RWPE2 (cell line): ENCODE measurements around the gene IFRD1.
"Not testable (repeated sequence)": the region's sequence is repeated elsewhere in the genome, so short reads cannot be mapped to it uniquely, and the experiment has no call there.

Source experiments
- ATAC-seq: fragments of 200-7000 bp; cut with Tn5 transposase; 3 replicates; pipeline ENCODE4 v1.9.1; 2021; ENCODE audit warnings: low read depth
- DNase-seq: peaks from one replicate; pipeline ENCODE4 v3.0.0-alpha.2; 2020; ENCODE audit warnings: low spot score
- H3K27ac ChIP-seq: fragments of 450-650 bp; 2 replicates; pipeline ENCODE4 v1.5.1; 2017; ENCODE audit warnings: mild to moderate bottlenecking; ENCODE audit not compliant: poor library complexity, severe bottlenecking
- H3K27me3 ChIP-seq: fragments of 250-450 bp; sonication (Bioruptor Pico); 2 replicates; pipeline ENCODE4 v1.5.1; 2021; ENCODE audit warnings: mild to moderate bottlenecking, moderate library complexity; ENCODE audit not compliant: insufficient read depth, poor library complexity, severe bottlenecking
- H3K36me3 ChIP-seq: fragments of 250-450 bp; sonication (Bioruptor Pico); 2 replicates; pipeline ENCODE4 v1.5.1; 2020; ENCODE audit warnings: low read depth, mild to moderate bottlenecking, moderate library complexity
- H3K4me1 ChIP-seq: fragments of 250-450 bp; sonication (Bioruptor Pico); 2 replicates; pipeline ENCODE4 v1.5.1; 2021; ENCODE audit warnings: mild to moderate bottlenecking, moderate library complexity; ENCODE audit not compliant: insufficient read depth, poor library complexity, severe bottlenecking
- H3K4me3 ChIP-seq: fragments of 250-450 bp; sonication (Bioruptor Pico); 2 replicates; pipeline ENCODE4 v1.5.1; 2021; ENCODE audit warnings: mild to moderate bottlenecking, moderate library complexity; ENCODE audit not compliant: severe bottlenecking
- H3K9me3 ChIP-seq: fragments of 250-450 bp; sonication (Bioruptor Pico); 2 replicates; pipeline ENCODE4 v1.5.1; 2021; ENCODE audit warnings: mild to moderate bottlenecking, moderate library complexity; ENCODE audit not compliant: severe bottlenecking
- CTCF ChIP-seq: fragments of 450-650 bp; IDR thresholded peaks from one replicate; pipeline ENCODE4 v1.5.1; 2017; ENCODE audit warnings: mild to moderate bottlenecking, moderate library complexity; ENCODE audit not compliant: poor library complexity, severe bottlenecking

IFRD1 gene

GRCh38 chr7:112511451-112512202 is 61.4 kb downstream of the IFRD1 start:
- DNase-seq (no peak), ATAC-seq (no peak)
- Histone ChIP-seq H3K27ac (no peak overlapping the region), H3K4me3 (no peak overlapping the region), H3K9me3 (no peaks in the 10 kb centered on the region), H3K36me3 (no peaks in the 10 kb centered on the region), H3K4me1 (no peaks in the 10 kb centered on the region), H3K27me3 (peaks cover 3% of the 10 kb centered on the region)
- TF ChIP-seq CTCF: no peak

- ATAC-seq: no peak
- Histone ChIP-seq H3K27ac (no peak overlapping the region), H3K4me1 (no peaks in the 10 kb centered on the region), H3K9me3 (no peaks in the 10 kb centered on the region), H3K4me3 (no peak overlapping the region), H3K36me3 (no peaks in the 10 kb centered on the region), H3K27me3 (peaks cover 3% of the 10 kb centered on the region)
- DNase-seq: no peak
- TF ChIP-seq CTCF: no peak
Observed at GRCh38 chr7:112512451-112513210, 62.4 kb downstream of the IFRD1 start.

- no peak overlapping the region for H3K27ac ChIP-seq
- no peak for TF ChIP-seq CTCF
- H3K9me3 ChIP-seq: no peaks in the 10 kb centered on the region
- H3K4me3 ChIP-seq: no peak overlapping the region
- no peaks in the 10 kb centered on the region for H3K36me3 ChIP-seq
- DNase-seq (no peak), ATAC-seq (no peak)
- peaks cover 3% of the 10 kb centered on the region for H3K27me3 ChIP-seq
- H3K4me1 ChIP-seq: no peaks in the 10 kb centered on the region
Observed at GRCh38 chr7:112515989-112516388, 65.7 kb downstream of the IFRD1 start.

- H3K36me3 ChIP-seq, H3K9me3 ChIP-seq, H3K4me3 ChIP-seq, H3K27me3 ChIP-seq, H3K27ac ChIP-seq, H3K4me1 ChIP-seq, DNase-seq, ATAC-seq: not testable (repeated sequence)
Observed at GRCh38 chr7:112516418-112516817, 66.2 kb downstream of the IFRD1 start.

GRCh38 chr7:112517487-112517886 is 67.2 kb downstream of the IFRD1 start:
- ATAC-seq (no peak), DNase-seq (no peak)
- TF ChIP-seq CTCF: no peak
- Histone ChIP-seq H3K27ac (no peak overlapping the region), H3K4me3 (no peak overlapping the region), H3K27me3 (peaks cover 3% of the 10 kb centered on the region), H3K4me1 (no peaks in the 10 kb centered on the region), H3K36me3 (no peaks in the 10 kb centered on the region), H3K9me3 (no peaks in the 10 kb centered on the region)
